ENCODE results near the gene ZBTB7C.

DNA sequence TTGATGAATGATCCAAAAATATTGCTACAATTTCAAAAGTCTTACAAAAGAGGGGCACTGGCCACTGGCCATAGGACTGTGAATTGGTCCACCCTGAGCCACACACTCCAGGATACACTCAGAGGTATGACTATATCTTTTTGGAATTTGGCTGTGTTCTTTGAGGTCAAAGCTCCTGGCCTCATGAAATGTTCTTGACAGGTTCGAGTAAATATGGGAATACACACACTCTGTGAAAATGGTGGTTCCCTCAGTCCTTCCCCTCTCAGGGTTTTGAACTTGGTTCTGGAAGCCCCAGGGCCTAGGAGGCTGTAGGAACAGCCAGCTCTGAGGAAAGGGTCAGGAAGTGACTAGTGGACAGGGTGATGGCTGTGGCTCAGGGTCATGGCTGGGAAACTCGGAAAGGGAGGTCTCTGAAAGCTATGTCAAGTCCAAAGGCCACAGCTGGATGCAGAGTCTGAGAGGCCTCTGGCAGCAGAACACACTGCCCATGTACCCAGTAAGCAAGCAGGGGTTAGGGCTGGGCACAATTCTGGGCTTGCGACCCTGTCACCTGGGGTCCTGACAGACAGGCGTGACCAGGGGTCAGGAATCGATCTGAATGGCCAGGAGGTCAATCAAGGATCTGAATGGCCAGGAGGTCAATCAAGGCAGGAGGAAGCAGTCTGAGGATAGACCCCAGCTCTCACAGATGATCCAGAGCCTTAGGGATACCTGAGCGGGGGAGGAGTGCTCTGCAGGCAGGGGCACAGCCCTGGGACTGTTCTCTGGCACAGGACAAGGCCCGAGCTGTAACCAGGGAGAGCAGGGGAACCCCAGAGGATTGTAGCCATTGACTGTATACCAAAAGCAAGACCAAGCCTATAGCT, 255.3 kb downstream of the ZBTB7C start:
- no peak for TF ChIP-seq CTCF (IDR thresholded peaks at IDR 0.05; ENCODE audit: low read depth, low read length, missing input control)
- peak; percentile 55 for TF ChIP-seq TAF1 (conservative IDR thresholded peaks at IDR 0.05)
- peak; percentile 88 for TF ChIP-seq NR2F2 (IDR thresholded peaks at IDR 0.05)

All from liver (tissue), 3 donors.